NCI-H1436 treated with DMSO at 0.1 percent for 48 hours (cell line): ENCODE data around the gene HSF2BP.
"Not testable (repeated sequence)": the region's sequence is repeated elsewhere in the genome, so short reads cannot be mapped to it uniquely, and the experiment has no call there.

Source experiments
- DNase-seq: peaks from one replicate; lab custom pipeline; 2025; lab: John Stamatoyannopoulos, UW

Gene HSF2BP

DNA sequence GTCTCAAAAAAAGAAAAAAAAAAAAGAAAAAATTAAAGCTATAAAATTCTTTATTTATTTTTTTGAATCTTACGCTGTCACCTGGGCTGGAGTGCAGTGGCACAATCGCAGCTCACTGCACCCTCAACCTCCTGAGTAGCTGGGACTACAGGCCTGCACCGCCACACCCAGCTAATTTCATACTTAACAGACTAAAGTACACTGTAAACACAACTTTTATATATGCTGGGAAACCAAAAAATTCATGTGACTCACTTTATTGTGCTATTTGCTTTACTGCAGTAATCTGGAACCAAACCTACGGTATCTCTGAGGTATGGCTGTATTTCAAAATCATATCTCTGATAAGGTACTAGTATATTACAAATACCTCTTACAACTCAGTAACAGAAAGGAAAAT, 40.3 kb downstream of the HSF2BP start:
- no peak for DNase-seq

DNA sequence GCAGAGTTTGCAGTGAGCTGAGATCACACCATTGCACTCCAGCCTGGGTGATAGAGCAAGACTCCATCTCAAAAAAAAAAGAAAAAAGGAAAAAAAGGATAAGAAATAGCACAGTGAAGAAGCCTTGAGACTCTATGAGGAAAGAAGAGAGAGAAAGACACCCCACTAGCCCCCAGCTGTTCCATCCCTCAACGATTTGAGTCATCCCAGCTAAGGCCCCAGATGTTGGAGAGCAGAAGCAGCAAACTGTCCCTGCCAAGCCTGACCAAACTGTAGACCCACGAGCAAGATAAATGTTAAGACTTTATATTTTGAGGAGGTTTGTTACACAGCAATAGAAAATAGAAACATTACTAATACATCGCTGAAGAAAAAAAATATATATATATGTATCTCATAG, 42.4 kb downstream of the HSF2BP start:
- DNase-seq = not testable (repeated sequence)

DNA sequence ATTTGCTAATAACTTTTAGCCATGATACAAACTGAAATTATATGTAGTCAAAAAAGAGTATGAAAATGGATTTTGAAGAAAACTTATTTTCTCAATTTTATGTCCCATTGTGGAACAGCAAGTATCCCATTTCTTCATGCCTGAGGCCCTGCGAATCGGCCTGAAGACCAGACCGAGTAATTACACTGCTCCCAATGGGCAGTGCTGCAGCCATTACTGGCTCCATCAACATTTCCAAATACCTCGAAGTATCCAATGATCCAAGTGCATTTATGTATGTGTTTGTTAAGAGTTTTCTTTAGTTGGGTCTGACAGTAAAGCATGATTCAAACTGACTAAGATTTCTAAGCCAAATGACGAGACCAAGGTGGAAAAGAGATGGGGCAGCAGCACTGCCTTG, 44.4 kb downstream of the HSF2BP start:
- no peak for DNase-seq

DNA sequence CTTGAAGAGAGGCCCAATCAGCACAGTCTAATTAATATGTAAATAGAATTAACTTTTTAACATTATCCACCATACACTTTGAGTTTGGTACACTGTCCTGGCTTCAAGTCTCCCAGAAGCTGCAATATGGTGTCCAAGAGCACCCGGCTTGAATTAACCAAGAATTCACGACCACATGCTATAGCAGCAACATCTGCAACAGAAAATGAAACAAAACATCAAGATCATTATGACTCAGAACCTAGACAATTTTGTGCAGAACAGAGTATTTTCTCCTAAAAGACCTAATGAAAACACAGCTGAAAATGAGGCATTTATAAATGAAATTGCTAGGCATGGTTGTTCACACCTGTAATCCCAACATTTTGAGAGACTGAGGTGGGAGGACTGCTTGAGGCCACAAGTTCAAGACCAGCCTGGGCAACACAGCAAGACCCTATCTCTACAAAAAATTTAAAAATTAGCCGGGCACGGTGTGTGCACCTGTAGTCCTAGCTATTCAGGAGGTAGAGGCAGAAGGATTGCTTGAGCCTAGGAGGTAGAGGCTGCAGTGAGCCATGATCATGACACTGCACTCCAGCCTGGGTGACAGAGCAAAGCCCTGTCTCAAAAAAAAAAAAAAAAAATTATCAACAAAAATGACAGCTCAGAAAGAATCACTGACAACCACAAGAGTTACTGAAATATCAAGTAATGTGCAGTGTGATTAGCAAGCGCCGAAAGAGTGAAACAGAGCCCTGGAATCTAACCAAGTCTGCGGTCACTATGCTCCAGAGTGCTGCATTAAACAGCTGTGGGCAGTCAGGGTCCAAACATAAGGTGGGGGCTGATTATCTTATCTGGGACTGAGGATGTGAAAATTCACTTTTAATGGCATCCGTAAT, 45.3 kb downstream of the HSF2BP start:
- DNase-seq = no peak

GRCh38 chr21:43611598-43612369, 47.5 kb downstream of the HSF2BP start:
- DNase-seq = no peak

- peak; percentile 29 for DNase-seq
Observed at GRCh38 chr21:43609501-43610340, 49.6 kb downstream of the HSF2BP start.

DNA sequence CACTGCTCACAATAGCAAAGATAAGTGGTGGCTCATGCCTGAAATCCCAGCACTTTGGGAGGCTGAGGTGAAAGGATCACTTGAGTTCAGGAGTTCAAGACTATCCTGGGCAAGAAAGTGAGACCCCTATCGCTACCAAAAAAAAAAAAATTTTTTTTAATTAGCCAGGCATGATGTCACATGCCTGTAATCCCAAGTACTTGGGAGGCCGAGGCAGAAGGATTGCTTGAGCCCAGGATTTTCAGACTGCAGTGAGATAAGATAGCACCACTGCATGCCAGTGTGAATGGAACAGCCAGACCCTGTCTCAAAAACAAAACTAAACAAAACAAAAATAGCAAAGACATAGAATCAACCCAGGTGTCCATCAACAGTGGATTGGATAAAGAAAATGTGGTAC, 50.6 kb downstream of the HSF2BP start:
- DNase-seq = no peak

DNA sequence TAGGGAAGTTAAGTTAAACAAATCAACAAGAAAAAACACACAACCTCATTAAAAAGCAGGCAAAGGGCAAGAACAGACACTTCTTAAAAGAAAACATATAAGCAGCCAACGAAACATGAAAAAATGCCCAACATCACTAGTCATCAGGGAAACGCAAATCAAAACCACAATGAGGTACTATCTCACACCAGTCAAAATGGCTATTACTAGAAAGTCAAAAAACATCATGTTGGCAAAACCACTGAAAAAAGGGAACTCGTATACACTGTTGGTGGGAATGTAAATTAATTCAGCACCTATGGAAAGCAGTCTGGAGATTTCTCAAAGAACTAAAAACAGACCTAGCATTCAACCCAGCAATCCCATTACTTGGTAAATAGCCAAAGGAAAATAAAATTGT, 51.1 kb downstream of the HSF2BP start:
- DNase-seq = no peak

GRCh38 chr21:43605320-43606215, 53.7 kb downstream of the HSF2BP start:
- DNase-seq = no peak

- DNase-seq = no peak
Observed at GRCh38 chr21:43604505-43605204, 54.6 kb downstream of the HSF2BP start.

GRCh38 chr21:43603641-43604504, 55.4 kb downstream of the HSF2BP start:
- DNase-seq = no peak

DNA sequence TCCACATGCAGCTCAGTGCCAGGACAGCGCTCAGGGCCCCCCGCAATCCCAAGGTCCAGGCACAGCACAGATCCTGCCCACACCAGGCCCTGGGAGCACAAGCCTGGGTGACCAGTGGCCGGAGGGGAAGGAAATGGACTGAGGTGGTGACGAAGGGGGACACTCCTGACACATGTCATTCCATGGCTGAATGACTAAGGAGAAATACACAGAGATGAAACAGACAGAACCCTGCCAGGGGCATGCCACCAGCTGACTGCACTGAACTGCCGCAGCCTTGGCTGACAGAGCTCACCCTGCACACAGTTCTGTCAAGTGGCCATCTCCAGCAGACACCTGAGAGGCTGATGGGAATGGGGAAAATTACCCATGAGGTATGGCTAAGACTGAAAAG, 56.1 kb downstream of the HSF2BP start:
- no peak for DNase-seq

DNA sequence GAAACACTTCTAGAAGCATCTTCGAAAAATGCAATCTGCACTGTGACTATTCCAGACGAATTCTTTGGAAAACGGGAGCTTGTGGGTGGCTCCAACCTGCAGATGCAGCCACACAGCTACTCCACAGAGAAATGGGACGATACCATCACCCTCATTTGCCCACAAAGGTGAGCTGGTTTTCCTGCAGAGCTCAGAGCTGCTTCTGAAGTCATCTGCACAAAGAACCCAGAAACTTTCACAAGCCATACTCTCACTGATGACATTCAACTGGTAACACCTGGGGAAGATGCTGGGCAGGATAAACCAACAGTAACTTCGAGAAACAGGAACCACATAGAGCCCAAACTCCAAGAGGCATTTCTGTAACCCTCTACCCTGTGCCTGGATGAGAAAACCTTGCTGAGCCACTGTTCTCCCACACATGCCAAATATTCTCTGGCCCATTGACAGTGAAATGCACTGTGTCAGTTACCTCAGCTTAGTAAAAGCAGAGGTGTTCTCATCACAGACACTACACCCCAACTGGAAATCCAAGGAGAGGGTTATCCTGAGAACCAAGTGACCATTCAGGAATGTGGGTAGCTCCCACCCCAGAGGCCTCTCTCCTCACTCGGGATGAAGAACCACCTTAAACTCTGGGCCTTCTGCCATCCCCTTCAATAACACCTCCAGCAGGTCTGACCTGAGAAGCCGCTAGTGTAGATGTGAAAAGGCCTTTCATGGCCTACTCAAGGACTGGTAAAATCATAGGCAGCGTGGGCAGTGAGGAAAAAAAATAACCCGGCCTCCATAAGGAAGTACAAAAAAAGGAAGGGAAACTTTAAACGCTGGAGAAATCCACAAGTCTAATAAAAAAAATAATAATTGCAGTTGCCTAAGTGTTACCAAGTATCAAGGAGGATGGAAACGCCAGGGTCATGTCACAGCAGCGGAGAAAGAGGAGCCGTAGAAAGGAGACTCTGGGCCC, 56.7 kb downstream of the HSF2BP start:
- no peak for DNase-seq

GRCh38 chr21:43600642-43601402, 58.5 kb downstream of the HSF2BP start:
- DNase-seq = no peak

DNA sequence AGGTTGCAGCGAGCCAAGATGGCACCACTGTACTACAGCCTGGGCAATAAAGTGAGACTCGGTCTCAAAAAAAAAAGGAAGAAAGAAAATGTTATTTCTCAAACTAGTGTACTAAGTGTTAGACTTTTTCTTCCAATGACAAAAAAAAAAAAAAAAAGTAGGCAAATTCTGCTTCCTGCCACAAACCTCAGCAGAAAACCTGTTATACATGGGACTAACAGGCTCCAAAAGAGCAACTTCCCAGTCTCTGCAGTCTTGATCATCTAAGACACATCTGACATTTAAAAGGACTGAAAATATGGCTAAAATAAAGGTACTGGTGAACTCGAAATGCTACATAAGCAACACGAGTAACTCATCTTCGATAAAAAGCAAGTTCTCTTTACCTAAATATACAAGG, 59.6 kb downstream of the HSF2BP start:
- no peak for DNase-seq

- no peak for DNase-seq
Observed at GRCh38 chr21:43598416-43599120, 60.7 kb downstream of the HSF2BP start.
